ENCODE results near the gene HPS5.
"Not testable (repeated sequence)": the region's sequence is repeated elsewhere in the genome, so short reads cannot be mapped to it uniquely, and the experiment has no call there.

The HPS5 gene

GRCh38 chr11:18269252-18269651 lies 52.7 kb downstream of the HPS5 start:
- not testable (repeated sequence) for DNase-seq (ENCODE audit: low spot score)

GRCh38 chr11:18267335-18268133 lies 54.4 kb downstream of the HPS5 start:
- not testable (repeated sequence) for DNase-seq (ENCODE audit: low spot score)

GRCh38 chr11:18265949-18266348 lies 56.0 kb downstream of the HPS5 start, which contains the start of gene SAA1:
TSS of gene SAA1 (plus strand) at chr11:18266264. CDS start at chr11:18266888, 624 bp downstream.
- no peak for DNase-seq (ENCODE audit: low spot score)

GRCh38 chr11:18264677-18265555 lies 57.0 kb downstream of the HPS5 start:
- DNase-seq (ENCODE audit: low spot score) = no peak

- no peak for DNase-seq (ENCODE audit: low spot score)
Observed at GRCh38 chr11:18264035-18264434, 57.9 kb downstream of the HPS5 start.

- DNase-seq (ENCODE audit: low spot score) = not testable (repeated sequence)
Observed at GRCh38 chr11:18262681-18263350, 59.1 kb downstream of the HPS5 start.

GRCh38 chr11:18261721-18262120 lies 60.2 kb downstream of the HPS5 start:
- DNase-seq (ENCODE audit: low spot score) = no peak

GRCh38 chr11:18259259-18259658 lies 62.7 kb downstream of the HPS5 start:
- no peak for DNase-seq (ENCODE audit: low spot score)

GRCh38 chr11:18254781-18255361 lies 67.1 kb downstream of the HPS5 start:
- no peak for DNase-seq (ENCODE audit: low spot score)

- DNase-seq (ENCODE audit: low spot score) = no peak
Observed at GRCh38 chr11:18253778-18254338, 68.1 kb downstream of the HPS5 start.

- DNase-seq (ENCODE audit: low spot score) = no peak
Observed at GRCh38 chr11:18253233-18253632, 68.7 kb downstream of the HPS5 start.

GRCh38 chr11:18248561-18248960 lies 73.4 kb downstream of the HPS5 start, which contains the start of gene SAA2:
TSS of gene SAA2 (minus strand) at chr11:18248668. CDS start at chr11:18248011, 657 bp downstream.
- DNase-seq (ENCODE audit: low spot score) = no peak

- not testable (repeated sequence) for DNase-seq (ENCODE audit: low spot score)
Observed at GRCh38 chr11:18247191-18247581, 74.8 kb downstream of the HPS5 start.

- DNase-seq (ENCODE audit: low spot score) = not testable (repeated sequence)
Observed at GRCh38 chr11:18246379-18247190, 75.4 kb downstream of the HPS5 start.

GRCh38 chr11:18245396-18245795 lies 76.5 kb downstream of the HPS5 start:
- no peak for DNase-seq (ENCODE audit: low spot score)

GRCh38 chr11:18243783-18244362 lies 78.1 kb downstream of the HPS5 start:
- DNase-seq (ENCODE audit: low spot score) = peak; percentile 84

GRCh38 chr11:18239655-18240054 lies 82.3 kb downstream of the HPS5 start:
- DNase-seq (ENCODE audit: low spot score) = no peak

GRCh38 chr11:18236664-18237356 lies 85.1 kb downstream of the HPS5 start, which contains the start of gene SAA4:
TSS of gene SAA4 (minus strand) at chr11:18236802. CDS start at chr11:18235926, 876 bp downstream.
- no peak for DNase-seq (ENCODE audit: low spot score)
